Neural progenitor cell (in vitro differentiated cells): ENCODE results near the gene ZNF280D. TPM values are rescaled to one million over a fixed set of nuclear protein-coding genes. Genes with fewer than 3 reads are reported as not detected.

Source experiments
- small RNA-seq: library from RNA; depleted of rRNA; stranded (forward); fragments of <200 nt; gene quantifications from one replicate; pipeline ENCODE3, GENCODE V24; 2015
- total RNA-seq: library from RNA; depleted of rRNA; stranded (reverse); fragments of >200 nt; gene quantifications from 2 replicates; pipeline ENCODE4 v1.2.3, GENCODE V29; 2015; ENCODE audit warnings: low replicate concordance

ZNF280D gene
- total RNA-seq, 1 donor from 2014 or later: 9.9 TPM

Small RNAs within 50 kb of the gene (small RNA-seq; reads per million reads assigned to genes)
- gene RF00019: not detected

Other genes starting within 250 kb of the ZNF280D start
- 130 and 149 TPM in 2 replicates for gene TCF12, start 185.1 kb upstream of the ZNF280D start, total RNA-seq